HG03354 (cell line): Measurements from ENCODE around the gene ESPNL.
A peak's percentile ranks its signal among the peaks of the same experiment; 100 is the strongest.

Experiments used
- ATAC-seq: cut with Tn5 transposase; IDR thresholded peaks from one replicate; pipeline ENCODE4 v1.9.1; 2021; ENCODE audit warnings: mild to moderate bottlenecking; ENCODE audit not compliant: unreplicated experiment, poor library complexity, severe bottlenecking

The ESPNL gene

GRCh38 chr2:238097988-238098871 is 1.9 kb upstream of the ESPNL start:
- no peak for ATAC-seq

- ATAC-seq: no peak
These were observed 1.0 kb upstream of the ESPNL start for GRCh38 chr2:238098901-238099713.

- no peak for ATAC-seq
These were observed 459 bp upstream of the ESPNL start for GRCh38 chr2:238099714-238100048.

- ATAC-seq: no peak
These were observed 956 bp downstream of the ESPNL start for GRCh38 chr2:238100821-238101771.

GRCh38 chr2:238101891-238102841 is 2.0 kb downstream of the ESPNL start:
- no peak for ATAC-seq

- no peak for ATAC-seq
These were observed 2.7 kb downstream of the ESPNL start for GRCh38 chr2:238102865-238103264.

DNA sequence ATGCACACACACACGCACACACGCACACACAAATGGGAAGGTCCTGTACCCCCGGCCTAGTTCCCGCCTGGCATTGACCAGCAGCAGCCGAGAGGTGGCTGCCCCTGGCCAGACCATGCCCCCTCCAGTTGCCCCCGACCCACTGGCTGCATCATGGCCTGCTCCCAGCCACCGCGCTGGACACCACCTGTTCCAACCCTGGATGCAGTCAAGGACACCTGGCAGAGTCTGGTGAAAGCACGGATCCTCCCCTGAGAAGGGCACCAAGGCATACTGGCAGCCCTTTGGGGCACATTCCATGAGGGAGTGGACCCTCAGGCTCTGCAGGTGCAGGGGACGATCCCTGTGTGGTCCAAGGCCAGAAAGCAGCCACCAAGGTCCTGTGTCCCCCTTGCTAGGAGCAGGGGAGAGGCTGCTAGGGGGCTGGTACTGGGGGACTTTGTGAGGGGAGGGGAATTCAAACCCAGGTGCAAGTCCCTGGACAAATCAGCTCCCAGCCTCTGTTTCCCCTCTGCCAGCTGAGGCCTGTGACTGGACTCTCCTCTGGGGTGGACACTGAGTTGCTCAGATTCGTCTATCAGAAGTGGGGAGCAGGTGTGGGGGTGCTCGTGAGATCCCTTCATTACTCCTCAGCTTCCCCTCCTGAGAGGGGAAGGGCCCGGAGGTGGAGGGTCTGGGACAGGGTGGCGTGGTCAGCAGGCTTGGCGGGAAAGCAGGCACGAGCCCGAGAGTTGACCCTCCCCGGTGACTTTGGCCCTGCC is 3.5 kb downstream of the ESPNL start:
- ATAC-seq: no peak

GRCh38 chr2:238104226-238104690 is 4.1 kb downstream of the ESPNL start:
- no peak for ATAC-seq

GRCh38 chr2:238104691-238105371 is 4.7 kb downstream of the ESPNL start:
- ATAC-seq: no peak

DNA sequence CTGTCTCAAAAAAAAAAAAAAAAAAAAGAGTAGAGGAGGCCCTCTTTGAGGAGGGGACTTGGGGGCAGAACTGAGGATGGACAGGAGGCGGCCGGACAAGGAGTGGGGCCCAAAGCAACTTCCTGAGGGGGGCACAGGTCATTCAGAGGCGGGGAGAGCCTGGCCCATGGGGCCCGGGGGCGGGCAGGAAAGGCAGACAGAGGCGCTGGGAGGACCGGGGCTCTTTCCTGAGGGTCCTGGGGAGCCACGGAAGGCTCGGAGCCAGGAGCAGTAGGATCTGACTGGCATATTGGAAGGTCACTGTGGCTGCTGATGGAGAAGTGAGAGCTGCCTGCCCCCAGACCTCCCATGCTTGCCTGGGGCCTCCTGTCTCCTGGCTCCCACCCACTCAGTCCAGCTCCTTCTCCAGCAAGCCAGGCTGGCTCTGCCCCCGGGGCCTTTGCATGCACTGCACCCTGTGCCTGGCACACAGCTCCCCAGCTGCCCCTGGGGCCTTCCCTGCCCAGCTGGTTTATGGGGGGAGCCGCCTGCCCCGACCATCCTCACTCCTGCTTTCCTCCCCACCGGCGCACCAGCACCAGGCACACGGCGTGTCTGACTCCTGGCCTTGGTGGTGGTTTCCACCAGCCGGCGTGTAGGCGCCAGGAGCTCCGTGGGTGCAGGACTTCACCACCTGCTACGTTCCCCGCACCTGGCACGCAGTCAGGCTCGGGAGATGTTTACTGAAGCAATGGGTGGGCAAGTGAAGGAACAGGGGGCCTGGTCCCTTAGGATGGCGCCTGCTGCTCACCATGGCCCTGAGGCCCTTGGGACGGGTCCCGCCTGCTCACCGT is 5.6 kb downstream of the ESPNL start:
- no peak for ATAC-seq

GRCh38 chr2:238106339-238106697 is 6.2 kb downstream of the ESPNL start:
- no peak for ATAC-seq

GRCh38 chr2:238106698-238107524 is 6.8 kb downstream of the ESPNL start:
- no peak for ATAC-seq

GRCh38 chr2:238107525-238108422 is 7.6 kb downstream of the ESPNL start:
- ATAC-seq: no peak

DNA sequence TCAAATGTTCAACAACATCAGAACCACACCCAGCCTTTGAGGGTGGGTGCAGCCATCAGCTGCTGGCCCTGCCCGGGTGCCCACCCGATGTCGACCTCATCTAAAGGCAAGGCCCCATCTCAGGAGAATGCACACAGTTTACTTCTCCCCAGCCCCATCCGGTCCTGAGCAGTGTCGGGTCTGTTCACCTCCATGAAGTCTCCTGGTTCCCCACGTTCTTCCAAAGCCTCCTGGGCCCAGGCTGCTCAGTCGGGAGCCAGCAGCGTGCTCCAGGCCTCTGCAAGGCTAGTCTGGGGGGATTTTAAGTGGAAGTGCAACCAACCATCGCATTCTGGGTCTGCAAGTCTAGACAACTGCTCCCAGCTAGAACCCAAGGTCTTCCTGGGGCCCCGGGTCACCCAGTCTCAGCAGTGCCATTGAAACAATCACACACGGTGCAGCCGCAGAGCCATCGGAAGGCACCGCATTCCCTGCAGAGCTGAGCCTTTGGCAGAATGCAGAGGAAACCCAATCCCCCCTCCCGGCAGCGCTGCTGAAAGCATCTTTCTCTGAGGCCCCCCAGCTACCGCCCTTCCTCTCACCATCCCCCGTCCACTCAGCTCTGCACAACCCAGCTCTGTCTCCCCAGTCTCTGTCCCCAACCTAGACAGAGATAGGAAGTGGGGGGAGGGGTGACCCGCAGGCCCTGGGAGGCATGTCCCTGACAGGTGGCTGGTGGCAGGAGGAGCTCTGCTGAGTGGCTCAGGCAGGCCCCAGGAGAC is 8.5 kb downstream of the ESPNL start:
- peak; percentile 73 for ATAC-seq
